HCT116 (cell line): ENCODE data around the gene HEXB. TPM values are rescaled to one million over a fixed set of nuclear protein-coding genes. Genes with fewer than 3 reads are reported as not detected.

Experiments used
- ATAC-seq: fragments of 200-7000 bp; cut with Tn5 transposase; 2 replicates; pipeline ENCODE4 v1.9.1; 2020; ENCODE audit warnings: mild to moderate bottlenecking, moderate library complexity
- BruUV-seq: library from RNA; stranded (reverse); fragments of 400-500 nt; replicated peaks from 2 replicates; lab custom pipeline; 2021; lab: Mats Ljungman, UMichigan
- CTCF ChIA-PET: fragments of 300-600 bp; sonication (Branson Sonifier 250); formaldehyde crosslinking; loops from one replicate; lab custom pipeline; 2021; ENCODE audit warnings: antibody characterized with exemption; lab: Charles Lee
- POLR2A ChIA-PET: fragments of 300-600, 350-600 bp; sonication (Branson Sonifier 250); formaldehyde crosslinking; loops from one replicate; lab custom pipeline; 2021; ENCODE audit warnings: antibody characterized with exemption; lab: Charles Lee
- RAD21 ChIA-PET, 2 experiments: fragments of 300-600 bp; sonication (Branson Sonifier 250); formaldehyde crosslinking; loops; one replicate each; lab custom pipeline; 2023; ENCODE audit warnings: low total read pairs in 2 of 2; ENCODE audit not compliant: uncharacterized antibody in 2 of 2, unreplicated experiment in 2 of 2, low non-redundant PET in 1 of 2; lab: Charles Lee
- DNase-seq: peaks from one replicate; pipeline ENCODE4 v3.0.0-alpha.2; 2010; ENCODE audit warnings: low read depth, low spot score
- H2AFZ ChIP-seq: fragments of 200-600 bp; shearing (Covaris generic), sonication (generic); 2 replicates; pipeline ENCODE4 v1.6.1; 2017; ENCODE audit warnings: low read depth, mixed run types, mixed read lengths, antibody characterized with exemption, low read length; ENCODE audit not compliant: poor library complexity, severe bottlenecking
- H3K27ac ChIP-seq: 2 replicates; pipeline ENCODE4 v1.5.1; 2012; ENCODE audit warnings: low read depth, low read length
- H3K27me3 ChIP-seq: fragments of 200-600 bp; sonication (generic); 2 replicates; pipeline ENCODE4 v1.6.1; 2016; ENCODE audit warnings: mixed run types, low read length, mixed read lengths; ENCODE audit not compliant: insufficient read depth
- H3K36me3 ChIP-seq, 2 experiments: fragments of 200-500 bp in 1 of 2; fragments of 200-600 bp in 1 of 2; sonication (Bioruptor generic) in 1 of 2; sonication (generic) in 1 of 2; 2 replicates each; pipeline versions ENCODE4 v1.5.1 to v1.6.1; 2014 to 2016; ENCODE audit warnings: low read length in 2 of 2, inconsistent platforms in 1 of 2, mixed read lengths in 1 of 2, mixed run types in 1 of 2; ENCODE audit not compliant: insufficient read depth in 2 of 2, control insufficient read depth in 1 of 2
- H3K4me1 ChIP-seq, 2 experiments: fragments of 200-600 bp in 1 of 2; sonication (generic) in 1 of 2; 2 replicates each; pipeline versions ENCODE4 v1.5.1 to v1.6.1; 2012 to 2017; ENCODE audit warnings: low read length in 2 of 2, inconsistent platforms in 1 of 2, mild to moderate bottlenecking in 1 of 2, mixed read lengths in 1 of 2, mixed run types in 1 of 2, moderate library complexity in 1 of 2; ENCODE audit not compliant: insufficient read depth in 2 of 2, control insufficient read depth in 1 of 2
- H3K4me2 ChIP-seq: fragments of 200-600 bp; sonication (generic); 2 replicates; pipeline ENCODE4 v1.6.1; 2017; ENCODE audit warnings: mixed run types, low read length, mixed read lengths
- H3K4me3 ChIP-seq, 2 experiments: fragments of 200-600 bp in 1 of 2; sonication (generic) in 1 of 2; replicated peaks in 1 of 2; 2 replicates each; pipeline ENCODE4 v1.5.1; 2011 to 2016; ENCODE audit warnings: low read length in 2 of 2, control low read depth in 1 of 2, low read depth in 1 of 2, mild to moderate bottlenecking in 1 of 2, mixed read lengths in 1 of 2, mixed run types in 1 of 2
- H3K79me2 ChIP-seq: fragments of 200-600 bp; sonication (generic); 2 replicates; pipeline ENCODE4 v1.6.1; 2017; ENCODE audit warnings: mild to moderate bottlenecking, mixed run types, low read length, moderate library complexity, mixed read lengths; ENCODE audit not compliant: insufficient read depth
- H3K9ac ChIP-seq: fragments of 200-600 bp; sonication (generic); 2 replicates; pipeline ENCODE4 v1.6.1; 2016; ENCODE audit warnings: low read length, mixed read lengths
- H3K9me2 ChIP-seq: fragments of 200-600 bp; sonication (generic), shearing (Covaris generic); 2 replicates; pipeline ENCODE4 v1.6.1; 2017; ENCODE audit warnings: mixed run types, mild to moderate bottlenecking, moderate library complexity; ENCODE audit not compliant: insufficient read depth
- H3K9me3 ChIP-seq, 2 experiments: fragments of 200-500 bp in 1 of 2; fragments of 200-600 bp in 1 of 2; sonication (Bioruptor generic) in 1 of 2; sonication (generic) in 1 of 2; 2 replicates each; pipeline ENCODE4 v1.6.1; 2014 to 2017; ENCODE audit warnings: low read length in 2 of 2, mixed read lengths in 2 of 2, inconsistent platforms in 1 of 2, low read depth in 1 of 2, mild to moderate bottlenecking in 1 of 2, mixed run types in 1 of 2, moderate library complexity in 1 of 2; ENCODE audit not compliant: control insufficient read depth in 1 of 2, insufficient read depth in 1 of 2
- H4K20me1 ChIP-seq: fragments of 200-600 bp; sonication (generic), shearing (Covaris generic); 2 replicates; pipeline ENCODE4 v1.6.1; 2017; ENCODE audit warnings: mixed run types, mild to moderate bottlenecking, moderate library complexity; ENCODE audit not compliant: insufficient read depth
- ATF3 ChIP-seq: IDR thresholded peaks from 2 replicates; pipeline ENCODE4 v1.6.1; 2012
- CBX3 ChIP-seq: IDR thresholded peaks from 2 replicates; pipeline ENCODE4 v1.6.1; 2012; ENCODE audit warnings: low read depth
- CTCF ChIP-seq, 3 experiments: fragments of 200-600 bp in 1 of 3; sonication (generic) in 1 of 3; IDR thresholded peaks in 2 of 3; conservative IDR thresholded peaks in 1 of 3; 2 replicates each; pipeline ENCODE4 v1.5.1; 2012 to 2017; ENCODE audit warnings: low read depth in 2 of 3, low read length in 2 of 3, antibody characterized with exemption in 1 of 3, borderline replicate concordance in 1 of 3, control low read depth in 1 of 3, mild to moderate bottlenecking in 1 of 3, mixed read lengths in 1 of 3, mixed run types in 1 of 3, moderate library complexity in 1 of 3; ENCODE audit not compliant: insufficient read depth in 1 of 3
- EGR1 ChIP-seq: IDR thresholded peaks from 2 replicates; pipeline ENCODE4 v1.6.1; 2012; ENCODE audit warnings: low read depth
- ELF1 ChIP-seq: IDR thresholded peaks from 2 replicates; pipeline ENCODE4 v1.6.1; 2012; ENCODE audit warnings: low read depth, borderline replicate concordance
- EZH2 ChIP-seq: fragments of 200-600 bp; sonication (generic); IDR thresholded peaks from 2 replicates; pipeline ENCODE4 v1.6.1; 2017; ENCODE audit warnings: antibody characterized with exemption, mixed run types
- EZH2phosphoT487 ChIP-seq: fragments of 200-600 bp; IDR thresholded peaks from 2 replicates; pipeline ENCODE4 v1.6.1; 2018; ENCODE audit warnings: antibody characterized with exemption, borderline replicate concordance
- FOSL1 ChIP-seq: IDR thresholded peaks from 2 replicates; pipeline ENCODE4 v1.6.1; 2012; ENCODE audit warnings: low read depth
- MAX ChIP-seq: IDR thresholded peaks from 2 replicates; pipeline ENCODE4 v1.6.1; 2012
- POLR2A ChIP-seq: IDR thresholded peaks from 2 replicates; pipeline ENCODE4 v1.7.0; 2011; ENCODE audit warnings: borderline replicate concordance; ENCODE audit not compliant: insufficient read depth, insufficient read length; ENCODE audit errors: extremely low read depth
- RAD21 ChIP-seq: IDR thresholded peaks from 2 replicates; pipeline ENCODE4 v1.6.1; 2012; ENCODE audit warnings: low read depth, mild to moderate bottlenecking
- REST ChIP-seq: IDR thresholded peaks from 2 replicates; pipeline ENCODE4 v1.6.1; 2012; ENCODE audit warnings: low read depth
- SIN3A ChIP-seq: IDR thresholded peaks from 2 replicates; pipeline ENCODE4 v1.6.1; 2012; ENCODE audit warnings: low read depth
- SP1 ChIP-seq: IDR thresholded peaks from 2 replicates; pipeline ENCODE4 v1.6.1; 2012; ENCODE audit warnings: low read depth
- SRF ChIP-seq: IDR thresholded peaks from 2 replicates; pipeline ENCODE4 v1.6.1; 2012; ENCODE audit warnings: low read depth
- TCF7L2 ChIP-seq: IDR thresholded peaks from 2 replicates; pipeline ENCODE4 v1.7.0; 2011; ENCODE audit warnings: borderline replicate concordance, inconsistent platforms; ENCODE audit not compliant: insufficient read depth, insufficient read length; ENCODE audit errors: extremely low read depth
- YY1 ChIP-seq: IDR thresholded peaks from 2 replicates; pipeline ENCODE4 v1.6.1; 2011; ENCODE audit warnings: low read length, low read depth, moderate library complexity, mild to moderate bottlenecking; ENCODE audit not compliant: insufficient replicate concordance; ENCODE audit errors: extremely low read depth
- ZFX ChIP-seq: fragments of 450-650 bp; IDR thresholded peaks from 2 replicates; pipeline ENCODE4 v1.6.1; 2017
- ZNF274 ChIP-seq: fragments of 200-500 bp; sonication (Bioruptor generic); IDR thresholded peaks from 2 replicates; pipeline ENCODE4 v1.6.1; 2014; ENCODE audit warnings: mild to moderate bottlenecking, low read depth, low read length, inconsistent platforms
- intact Hi-C: fragments of 100-400 bp; cut with micrococcal nuclease; formaldehyde crosslinking; loops from 2 replicates; pipeline ENCODE4 v1.10.0; 2022
- total RNA-seq: library from RNA; stranded (reverse); gene quantifications from one replicate; pipeline ENCODE4 v1.2.1, GENCODE V29; 2021; ENCODE audit not compliant: unreplicated experiment
- TF ChIP-seq, protein P1 (sequence below): IDR thresholded peaks from 2 replicates; pipeline ENCODE4 v1.6.1; 2011; ENCODE audit warnings: mild to moderate bottlenecking, low read length, moderate library complexity; ENCODE audit not compliant: insufficient replicate concordance; ENCODE audit errors: extremely low read depth

HEXB gene
- total RNA-seq, 1 experiment from 2014 or later, result 123 TPM

DNA sequence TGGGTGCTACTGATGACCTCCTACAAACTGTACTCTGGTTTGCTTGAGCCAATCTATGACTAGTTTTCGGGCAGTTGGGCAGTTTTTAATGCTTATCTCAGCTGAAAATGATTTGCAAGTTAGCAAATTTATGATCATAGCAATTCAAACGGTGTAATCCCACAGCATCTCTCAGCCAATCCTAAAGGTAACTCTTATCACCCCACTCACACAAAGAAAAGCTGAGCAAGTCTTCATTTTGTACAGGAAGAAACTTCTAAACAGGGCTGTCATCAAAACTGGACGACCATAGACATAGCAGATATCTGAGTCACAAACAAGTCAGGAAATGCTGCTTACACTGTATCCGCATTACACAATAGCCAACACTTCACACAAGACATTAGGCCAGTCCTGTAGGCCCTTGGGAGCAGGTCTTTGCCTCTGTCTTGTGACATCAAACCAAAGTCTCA, 41.9 kb upstream of the HEXB start:
- ChIA-PET RAD21 (interaction anchor here in 1 of 2 experiments (0.6 kb wide), 1 partner anchor 349 kb away, joined by 3 read pairs; no protein-coding TSS in a partner anchor), CTCF (interaction anchor here (1.0 to 3.5 kb wide), 5 partner anchors 431 to 1052 kb away, joined by 3 to 11 read pairs (median 4); no protein-coding TSS in a partner anchor), POLR2A (no interaction called here)
- Histone ChIP-seq H3K9ac (no peak overlapping the region), H3K4me2 (peak overlapping the region; percentile 96), H3K36me3 (no peaks in the 10 kb centered on the region), H3K9me3 (no peaks in the 10 kb centered on the region), H2AFZ (peak overlapping the region; percentile 85), H3K9me2 (no peaks in the 10 kb centered on the region), H3K27ac (peak overlapping the region; percentile 3; the same call in 1 of the 2 replicates), H3K4me1 (peaks cover 36 to 55% of the 10 kb centered on the region in 2 experiments), H3K4me3 (no peak overlapping the region), H3K27me3 (no peaks in the 10 kb centered on the region), H3K79me2 (peaks cover 17% of the 10 kb centered on the region), H4K20me1 (peaks cover 5% of the 10 kb centered on the region; the same call in 1 of the 2 replicates)
- intact Hi-C loops, result loop anchor here (5.0 to 10.0 kb wide), 3 partner anchors 301 to 828 kb away; no protein-coding TSS in a partner anchor
- BruUV-seq, result no TSS peak
- DNase-seq (peak; percentile 48), ATAC-seq (no peak)
- no peak for TF ChIP-seq ZFX
- peak; percentile 39; the same call in 1 of the 2 replicates for TF ChIP-seq CBX3
- TF ChIP-seq REST, result no peak
- no peak for TF ChIP-seq MAX
- no peak for TF ChIP-seq ATF3
- TF ChIP-seq SIN3A, result 0 out of 2 replicates have a peak, but pooled peaks have one; percentile 31
- TF ChIP-seq SRF, result 0 out of 2 replicates have a peak, but pooled peaks have one; percentile 22
- TF ChIP-seq, protein P1, sequence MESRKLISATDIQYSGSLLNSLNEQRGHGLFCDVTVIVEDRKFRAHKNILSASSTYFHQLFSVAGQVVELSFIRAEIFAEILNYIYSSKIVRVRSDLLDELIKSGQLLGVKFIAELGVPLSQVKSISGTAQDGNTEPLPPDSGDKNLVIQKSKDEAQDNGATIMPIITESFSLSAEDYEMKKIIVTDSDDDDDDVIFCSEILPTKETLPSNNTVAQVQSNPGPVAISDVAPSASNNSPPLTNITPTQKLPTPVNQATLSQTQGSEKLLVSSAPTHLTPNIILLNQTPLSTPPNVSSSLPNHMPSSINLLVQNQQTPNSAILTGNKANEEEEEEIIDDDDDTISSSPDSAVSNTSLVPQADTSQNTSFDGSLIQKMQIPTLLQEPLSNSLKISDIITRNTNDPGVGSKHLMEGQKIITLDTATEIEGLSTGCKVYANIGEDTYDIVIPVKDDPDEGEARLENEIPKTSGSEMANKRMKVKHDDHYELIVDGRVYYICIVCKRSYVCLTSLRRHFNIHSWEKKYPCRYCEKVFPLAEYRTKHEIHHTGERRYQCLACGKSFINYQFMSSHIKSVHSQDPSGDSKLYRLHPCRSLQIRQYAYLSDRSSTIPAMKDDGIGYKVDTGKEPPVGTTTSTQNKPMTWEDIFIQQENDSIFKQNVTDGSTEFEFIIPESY, result no peak
- TF ChIP-seq TCF7L2, result no peak
- TF ChIP-seq YY1, result no peak
- TF ChIP-seq FOSL1, result peak; percentile 39; the same call in 1 of the 2 replicates
- TF ChIP-seq POLR2A, result no peak
- TF ChIP-seq EZH2, result no peak
- no peak for TF ChIP-seq ELF1
- TF ChIP-seq EGR1, result no peak
- TF ChIP-seq EZH2phosphoT487, result no peak
- TF ChIP-seq ZNF274, result no peak
- no peak for TF ChIP-seq RAD21
- no peak for TF ChIP-seq SP1
- TF ChIP-seq CTCF (IDR thresholded peaks at IDR 0.05 in 2 of 3, conservative IDR thresholded peaks at IDR 0.05 in 1 of 3; ENCODE audit: borderline replicate concordance in 1 of 3, insufficient read depth in 1 of 3, low read depth in 2 of 3, low read length in 2 of 3), result no peak
